GM23338 (cell line): Measurements from ENCODE around the gene WFDC13.

ENCODE experiments used
- CREB1 ChIP-seq: fragments of 250-450 bp; sonication (Bioruptor Pico); IDR thresholded peaks from 2 replicates; pipeline ENCODE4 v1.5.0; 2020; ENCODE audit warnings: low read depth, mild to moderate bottlenecking, moderate library complexity
- CTCF ChIP-seq, 2 experiments: fragments of 200-600 bp in 1 of 2; sonication (generic) in 1 of 2; conservative IDR thresholded peaks; 2 replicates each; pipeline versions ENCODE4 v1.5.1 to v1.6.1; 2016 to 2017; ENCODE audit warnings: antibody characterized with exemption in 2 of 2, low read depth in 2 of 2, mild to moderate bottlenecking in 2 of 2, moderate library complexity in 1 of 2
- EZH2 ChIP-seq: fragments of 200-600 bp; sonication (generic); IDR thresholded peaks from one replicate; pipeline ENCODE4 v1.8.0; 2017; ENCODE audit warnings: antibody characterized with exemption, mild to moderate bottlenecking, low read depth; ENCODE audit not compliant: unreplicated experiment
- EZH2phosphoT487 ChIP-seq: fragments of 200-600 bp; sonication (generic); IDR thresholded peaks from one replicate; pipeline ENCODE4 v1.8.1; 2018; ENCODE audit warnings: antibody characterized with exemption; ENCODE audit not compliant: unreplicated experiment
- POLR2AphosphoS5 ChIP-seq: IDR thresholded peaks from 2 replicates; pipeline ENCODE4 v1.6.1; 2016; ENCODE audit warnings: antibody characterized with exemption, low read depth
- REST ChIP-seq: IDR thresholded peaks from one replicate; pipeline ENCODE4 v1.6.1; 2018; ENCODE audit warnings: antibody characterized with exemption; ENCODE audit not compliant: unreplicated experiment
- STAT1 ChIP-seq: IDR thresholded peaks from one replicate; pipeline ENCODE4 v1.6.1; 2016; ENCODE audit warnings: antibody characterized with exemption; ENCODE audit not compliant: unreplicated experiment
- ZNF114 ChIP-seq: fragments of 250-450 bp; sonication (Bioruptor Pico); IDR thresholded peaks from 2 replicates; pipeline ENCODE4 v1.5.0; 2020; ENCODE audit warnings: mild to moderate bottlenecking, moderate library complexity

GRCh38 chr20:45745015-45745414, 43.2 kb downstream of the WFDC13 start:
- TF ChIP-seq CTCF (conservative IDR thresholded peaks at IDR 0.05; ENCODE audit: low read depth in 2 of 2) (no peak), EZH2 (no peak), CREB1 (CRISPR knock-in tag) (no peak), REST (no peak), POLR2AphosphoS5 (no peak), EZH2phosphoT487 (no peak), STAT1 (no peak), ZNF114 (CRISPR knock-in tag) (no peak)
